CD4-positive, alpha-beta T cell treated with Interferon gamma for 1 hour (primary cell): ENCODE measurements around the gene KIF26B.

ENCODE experiments used
- DNase-seq: peaks from one replicate; pipeline ENCODE4 v3.0.0-alpha.2; 2020

Gene KIF26B

DNA sequence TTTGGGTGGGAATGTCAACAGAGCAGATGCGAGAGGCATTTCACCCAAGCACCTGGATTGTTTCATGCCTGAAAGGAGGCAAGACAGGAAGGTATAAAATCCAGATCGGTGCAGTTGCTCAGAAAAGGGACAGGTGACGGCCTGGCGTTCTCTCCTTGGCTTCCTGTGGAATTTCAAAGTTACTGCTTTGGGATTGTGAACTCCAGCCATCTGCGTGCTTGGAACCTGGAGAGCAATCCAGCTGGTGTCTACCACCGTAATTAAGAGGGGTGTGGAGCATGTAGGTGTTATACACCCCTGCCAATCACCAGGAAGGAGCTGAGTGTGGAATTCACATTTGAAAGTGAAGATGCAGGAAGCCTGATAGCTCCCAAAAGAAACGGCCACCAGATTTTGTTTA lies 286.1 kb downstream of the KIF26B start:
- no peak for DNase-seq

DNA sequence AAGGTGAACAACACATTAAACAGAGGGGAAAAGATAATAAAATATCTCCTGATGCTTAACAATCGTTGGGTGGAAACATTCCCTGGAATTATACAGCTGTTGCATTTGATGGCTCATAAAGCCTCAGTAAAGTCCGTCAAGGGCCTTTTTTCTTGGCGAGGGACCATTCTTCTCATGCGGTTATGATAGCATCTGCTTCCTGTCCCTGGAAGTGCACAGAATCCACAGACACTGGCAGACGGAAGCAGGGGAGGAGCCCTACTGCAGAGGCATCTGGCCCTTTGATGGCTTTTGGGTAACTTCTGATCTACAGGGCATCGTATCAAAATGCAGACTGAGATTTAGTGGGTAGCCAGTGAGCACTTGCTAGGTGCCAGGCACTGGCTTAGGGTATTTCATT lies 286.9 kb downstream of the KIF26B start:
- DNase-seq: no peak

DNA sequence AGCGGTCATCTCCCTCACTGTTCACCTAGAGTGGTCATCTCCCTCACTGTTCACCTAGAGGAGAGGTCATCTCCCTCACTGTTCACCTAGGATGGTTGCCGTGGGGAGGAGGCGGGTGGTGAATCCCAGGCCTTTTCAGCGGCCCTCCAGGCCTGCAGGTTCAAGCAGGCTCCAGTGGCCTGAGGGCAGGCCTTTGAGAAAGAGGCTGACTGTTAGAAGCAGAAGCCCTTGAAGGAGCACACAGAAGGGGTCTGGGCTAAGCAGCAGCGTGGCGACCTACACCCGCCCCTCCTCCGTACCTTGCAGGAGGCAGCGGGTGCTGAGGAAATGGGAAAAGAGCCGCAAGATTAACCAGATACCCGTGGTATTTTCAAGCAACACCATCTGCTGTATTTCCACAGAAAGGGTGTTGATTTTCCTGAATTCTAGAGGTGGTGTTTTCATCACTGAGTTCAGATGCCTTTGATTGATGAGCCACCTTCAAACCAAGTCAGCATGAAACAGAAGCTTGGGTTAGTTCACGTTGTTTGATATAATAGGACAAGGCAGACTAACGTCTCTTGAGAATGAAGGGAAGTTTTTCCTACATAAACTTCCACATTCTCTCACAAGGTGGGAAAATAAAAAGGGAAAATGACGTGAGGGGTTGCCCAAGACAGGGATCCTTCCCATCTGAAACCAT lies 289.5 kb downstream of the KIF26B start:
- DNase-seq: no peak

DNA sequence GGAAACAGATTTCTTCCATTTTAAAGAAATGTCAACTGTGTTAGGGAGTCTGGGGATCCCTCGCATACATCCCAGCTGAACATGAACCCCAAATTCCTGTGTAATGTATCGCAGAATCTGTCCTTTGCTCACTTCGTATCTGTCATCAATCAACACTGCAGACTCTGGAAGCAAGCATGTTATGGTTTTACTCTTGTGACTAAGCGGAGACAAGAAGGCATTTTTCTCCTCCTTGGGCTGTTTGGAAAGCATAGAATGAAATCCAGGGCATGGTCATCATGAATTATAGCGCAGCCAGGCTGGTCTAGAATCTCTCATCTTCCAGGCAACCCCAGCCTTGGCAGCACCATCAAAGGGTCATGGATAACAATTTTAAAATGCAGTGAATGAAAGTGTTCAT lies 290.2 kb downstream of the KIF26B start:
- no peak for DNase-seq

DNA sequence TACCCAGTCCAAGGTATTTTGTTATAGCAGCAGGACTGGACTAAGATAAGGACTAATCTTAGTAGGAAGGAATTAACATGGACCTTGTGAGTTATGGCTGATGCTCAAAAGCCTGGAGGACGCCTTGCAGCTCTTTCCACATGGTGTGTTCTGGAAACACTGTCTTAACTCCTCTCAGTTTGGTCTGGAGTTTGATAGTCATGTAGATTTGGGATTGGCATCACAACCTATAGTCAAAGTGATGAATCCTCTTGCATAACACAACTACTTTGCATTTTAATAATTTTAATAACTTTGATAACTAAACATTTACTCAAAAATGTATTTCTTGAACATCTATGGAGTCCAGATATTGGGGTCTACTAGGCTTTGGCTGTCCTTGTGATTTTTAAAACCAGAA lies 293.7 kb downstream of the KIF26B start:
- DNase-seq: no peak

DNA sequence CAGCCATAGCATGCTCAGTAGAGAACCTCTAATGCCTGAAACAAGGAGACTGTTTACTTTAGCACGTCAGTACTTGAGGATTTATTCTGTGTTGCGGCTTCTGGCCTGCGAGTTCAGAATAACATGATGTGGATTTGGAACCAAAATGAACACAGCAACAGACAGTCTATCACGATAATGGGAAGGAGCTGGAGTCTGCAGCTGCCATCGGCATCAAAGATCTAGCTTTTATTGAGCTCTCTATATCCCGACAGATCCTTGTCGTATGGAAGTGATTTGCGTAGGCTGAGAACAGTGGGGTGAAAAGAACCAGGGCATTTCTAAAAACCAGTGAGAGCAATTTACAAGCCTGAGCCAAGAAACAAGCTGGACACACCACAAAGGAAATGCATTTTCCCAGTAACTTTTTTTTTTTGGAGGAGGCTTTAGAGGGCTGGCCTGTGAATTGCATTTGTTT lies 294.2 kb downstream of the KIF26B start:
- DNase-seq: no peak

DNA sequence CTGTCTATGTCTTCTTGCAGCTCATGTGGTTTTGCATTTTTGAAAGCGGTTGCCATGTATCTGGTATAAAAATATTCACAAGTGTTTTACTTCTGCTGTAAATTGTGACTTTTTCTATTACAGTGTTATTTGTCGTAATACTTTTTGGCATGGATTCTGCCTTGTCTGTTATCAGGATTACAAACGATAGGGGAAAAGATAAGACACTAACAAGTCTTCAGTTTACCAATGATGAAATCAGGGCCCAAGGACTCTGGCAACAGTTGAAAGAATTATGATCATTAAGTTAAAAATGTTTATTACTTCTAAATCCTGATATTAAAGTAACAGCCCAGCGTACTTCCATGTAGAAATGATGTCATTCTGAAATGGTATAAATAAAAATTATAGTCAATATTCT lies 298.8 kb downstream of the KIF26B start:
- no peak for DNase-seq

DNA sequence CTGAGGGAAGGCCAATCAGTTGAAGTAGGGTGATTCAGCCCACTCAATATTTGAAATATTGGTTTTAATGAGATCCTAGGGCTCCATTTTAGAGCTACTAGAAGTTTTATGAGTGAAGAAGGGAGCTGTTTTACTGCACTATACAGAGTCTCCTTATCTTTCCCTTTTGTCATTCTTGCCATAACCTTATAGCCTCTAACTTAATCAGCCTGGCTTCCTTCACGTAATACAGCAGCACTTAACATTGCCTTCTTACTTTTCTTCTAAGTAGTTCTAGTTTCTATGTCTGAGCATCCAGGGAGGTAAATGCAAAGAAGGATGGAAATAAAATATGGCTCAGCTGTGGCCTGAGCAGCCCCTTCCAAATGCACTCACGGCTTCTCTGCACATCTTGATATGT lies 299.3 kb downstream of the KIF26B start:
- no peak for DNase-seq

DNA sequence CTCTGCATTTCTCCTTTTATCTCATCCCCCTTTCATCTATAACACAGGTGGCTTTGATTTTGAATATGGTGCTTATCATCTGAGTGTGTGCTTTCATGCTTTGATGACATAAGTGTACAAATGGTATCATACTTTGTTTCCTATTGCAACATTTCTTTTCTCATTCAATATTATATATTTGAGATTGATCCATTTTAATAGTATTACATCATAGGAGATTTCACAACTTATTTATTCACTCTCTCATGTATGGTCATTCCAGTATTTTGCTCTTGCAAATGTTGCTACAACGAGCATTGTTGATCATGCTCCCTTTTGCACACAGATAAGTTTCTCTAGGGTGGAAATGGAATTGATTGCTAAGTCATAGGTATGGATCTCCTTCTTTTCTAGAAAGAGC lies 302.8 kb downstream of the KIF26B start:
- no peak for DNase-seq

DNA sequence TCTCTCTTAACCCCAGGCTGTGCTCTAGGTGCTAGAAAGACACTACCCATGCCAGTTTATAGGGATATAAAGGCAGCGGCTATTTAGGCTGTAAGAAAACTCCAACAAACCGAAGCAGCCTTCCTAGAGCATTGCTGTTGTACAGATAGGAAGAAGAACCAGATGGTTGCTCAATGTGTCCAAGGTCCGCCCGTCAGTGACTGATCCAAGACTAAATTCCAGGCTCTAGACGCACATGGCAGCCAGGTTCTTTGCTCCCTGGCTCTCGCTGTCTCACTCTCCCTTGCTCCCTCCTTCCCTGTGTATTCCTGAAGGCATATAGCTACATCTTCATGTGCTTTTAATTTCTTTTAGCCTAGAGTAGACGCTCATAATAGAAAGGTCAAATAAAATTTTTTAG lies 303.4 kb downstream of the KIF26B start:
- DNase-seq: no peak

DNA sequence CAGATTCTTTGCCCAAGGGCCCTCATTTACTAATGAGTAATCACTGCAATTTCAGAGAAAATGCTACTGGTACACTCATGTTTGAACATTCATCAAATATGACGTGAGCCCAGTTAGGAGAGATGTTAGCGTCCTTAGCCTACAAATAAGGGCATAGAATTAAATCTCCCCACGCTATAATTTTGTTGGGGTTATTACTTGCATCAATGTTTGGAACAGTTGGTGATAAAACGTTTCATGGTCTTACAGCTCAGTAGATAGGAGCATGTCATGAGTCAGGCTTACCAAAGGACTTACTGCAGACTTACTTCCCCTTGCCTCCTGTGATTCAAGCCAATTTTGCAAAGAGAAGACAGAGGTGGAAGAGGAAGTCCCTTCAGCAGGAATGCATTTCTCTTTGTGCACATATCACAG lies 304.0 kb downstream of the KIF26B start:
- no peak for DNase-seq

DNA sequence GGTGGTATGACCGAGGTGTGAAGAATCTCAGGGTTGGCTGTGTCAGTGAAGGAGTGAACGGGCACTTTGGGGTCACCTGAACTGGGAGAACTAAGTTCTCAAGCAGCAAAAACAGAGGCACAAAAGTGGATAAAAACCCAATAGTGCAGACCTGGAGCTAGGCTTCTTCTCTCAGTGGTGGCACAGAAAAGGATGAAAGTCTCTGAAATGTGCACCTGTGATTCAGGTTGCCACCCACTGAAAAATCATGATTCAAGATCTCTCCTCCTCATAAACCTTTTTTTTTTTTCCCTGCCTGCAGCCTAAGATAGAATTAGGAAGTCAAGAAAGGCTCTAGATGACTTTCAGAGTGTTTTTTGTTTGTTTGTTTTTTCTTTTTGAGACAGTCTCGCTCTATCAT lies 304.8 kb downstream of the KIF26B start:
- no peak for DNase-seq

DNA sequence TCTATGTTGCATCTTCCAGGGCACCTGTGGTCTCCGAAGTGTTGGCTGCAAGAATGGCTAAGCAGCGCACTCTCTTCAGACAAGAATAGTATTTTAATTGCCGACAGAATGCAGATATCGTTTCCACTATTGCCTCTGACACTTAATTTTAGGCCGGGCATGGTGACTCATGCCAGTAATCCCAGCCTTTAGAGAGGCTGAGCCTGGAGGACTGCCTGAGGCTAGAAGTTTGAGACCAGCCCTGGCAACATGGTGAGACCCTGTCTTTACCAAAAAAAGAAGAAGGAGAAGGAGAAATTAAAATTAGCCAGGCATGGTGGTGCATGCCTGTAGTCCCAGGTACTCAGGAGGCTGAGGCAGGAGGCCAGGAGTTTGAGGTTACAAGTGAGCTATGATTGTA lies 306.9 kb downstream of the KIF26B start:
- DNase-seq: no peak

DNA sequence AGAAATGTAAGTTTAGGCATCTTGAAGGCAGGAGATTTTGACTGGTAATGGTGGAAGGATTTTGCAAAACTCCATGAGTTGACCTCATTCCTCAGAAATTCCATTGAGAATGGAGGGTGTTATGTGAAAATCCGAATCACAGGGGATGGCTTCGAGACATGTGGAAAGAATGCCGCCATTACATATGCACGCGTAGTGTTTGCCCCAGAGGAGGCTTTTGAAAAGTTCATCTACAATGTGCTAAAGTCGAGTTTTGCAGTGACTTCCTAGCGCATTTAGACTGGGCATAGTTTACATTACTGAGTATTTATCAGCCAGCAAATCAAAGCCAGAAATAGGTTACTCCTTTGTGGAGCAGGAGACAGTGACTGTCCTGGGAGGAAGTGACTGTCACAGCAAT lies 307.4 kb downstream of the KIF26B start:
- no peak for DNase-seq

DNA sequence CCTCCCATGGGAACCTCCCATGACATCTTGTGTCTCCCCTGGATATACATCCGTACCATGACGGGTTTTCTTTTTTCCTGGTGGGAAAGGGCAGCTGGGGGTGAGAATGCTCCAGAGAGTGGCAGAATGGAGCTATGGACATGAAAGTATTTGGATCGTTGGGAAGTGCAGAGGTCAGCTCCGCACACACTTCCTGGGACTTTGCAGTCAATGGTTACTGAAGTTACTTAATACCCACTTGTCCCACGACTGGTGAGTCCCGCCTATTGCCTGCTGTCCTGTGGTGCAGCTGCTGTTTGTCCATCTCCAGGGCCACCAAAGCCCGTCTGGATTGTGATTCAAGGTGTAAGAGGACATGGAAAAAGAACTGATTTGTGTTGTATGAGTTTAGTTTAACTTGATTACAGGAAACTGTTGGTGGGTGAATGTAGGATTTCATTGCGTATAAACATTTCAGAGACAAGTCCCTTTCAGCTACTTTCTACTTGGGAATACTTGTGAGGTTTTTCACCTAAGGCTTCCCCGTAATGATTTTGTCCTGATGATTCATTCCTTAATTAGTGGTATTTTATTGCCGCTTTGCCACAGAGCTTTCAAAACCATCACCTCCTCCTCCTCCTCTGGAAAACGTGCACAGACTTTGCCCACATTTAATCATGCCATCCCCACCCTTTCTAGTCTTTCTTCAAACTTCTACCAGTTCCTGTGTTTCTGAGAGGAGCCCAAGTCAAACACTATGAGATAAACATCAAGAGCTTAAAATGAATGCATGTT lies 308.8 kb downstream of the KIF26B start:
- no peak for DNase-seq

DNA sequence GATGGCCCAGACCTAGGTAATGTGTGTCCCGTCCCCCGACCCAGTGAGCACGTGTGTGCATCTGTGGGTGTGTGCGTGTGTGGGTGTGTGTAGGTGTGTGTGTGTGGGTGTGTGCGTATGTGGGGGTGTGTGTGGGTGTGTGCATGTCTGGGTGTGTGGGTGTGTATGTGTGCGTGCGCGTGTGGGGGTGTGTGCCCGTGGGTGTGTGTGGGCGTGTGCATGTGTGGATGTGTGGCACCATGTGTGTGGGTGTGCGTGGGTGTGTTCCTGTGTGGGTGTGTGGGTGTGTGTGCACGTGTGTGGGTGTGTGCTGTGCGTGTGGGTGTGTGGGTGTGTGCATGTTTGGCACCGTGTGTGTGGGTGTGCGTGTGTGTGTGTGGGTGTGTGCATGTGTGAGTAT lies 309.5 kb downstream of the KIF26B start:
- no peak for DNase-seq

DNA sequence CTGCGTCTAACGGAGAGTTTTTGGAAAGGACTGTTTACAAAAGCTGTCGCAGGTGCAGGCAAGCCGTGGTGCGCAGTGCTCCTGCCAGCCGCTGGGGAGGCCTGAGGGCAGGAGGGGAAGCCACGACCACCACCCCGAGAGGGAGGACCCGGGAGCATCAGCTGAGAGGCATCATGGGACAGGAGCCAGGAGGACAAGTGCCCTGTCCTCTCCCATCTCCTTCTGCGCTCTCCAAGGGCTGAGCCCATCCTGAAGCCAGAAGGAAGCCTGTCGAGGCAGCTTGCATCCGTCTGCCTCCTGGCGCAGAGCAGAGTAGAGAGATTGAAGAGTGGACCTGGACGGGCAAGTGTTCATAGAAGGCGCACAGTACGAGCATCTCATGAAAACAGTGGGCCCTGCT lies 310.9 kb downstream of the KIF26B start:
- DNase-seq: no peak

DNA sequence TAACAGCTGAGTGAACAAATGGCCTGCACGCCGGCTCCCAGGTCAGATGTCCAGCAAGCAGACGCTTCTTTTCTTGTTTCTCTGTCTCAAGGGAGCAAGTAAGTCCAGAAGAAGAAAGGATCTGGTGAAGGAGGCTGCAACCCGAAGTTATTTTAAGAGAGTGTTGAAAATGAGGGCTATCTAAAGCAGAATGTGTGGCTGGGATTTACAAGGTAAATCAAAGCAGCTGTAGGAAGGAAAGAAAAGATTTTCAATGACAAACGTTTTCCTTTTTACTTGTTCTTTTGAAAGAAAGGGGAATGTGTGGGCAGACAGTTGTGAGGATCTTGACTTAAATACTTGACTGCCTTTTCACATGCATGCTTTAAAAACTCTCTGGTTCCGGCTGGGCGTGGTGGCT lies 311.5 kb downstream of the KIF26B start:
- no peak for DNase-seq

DNA sequence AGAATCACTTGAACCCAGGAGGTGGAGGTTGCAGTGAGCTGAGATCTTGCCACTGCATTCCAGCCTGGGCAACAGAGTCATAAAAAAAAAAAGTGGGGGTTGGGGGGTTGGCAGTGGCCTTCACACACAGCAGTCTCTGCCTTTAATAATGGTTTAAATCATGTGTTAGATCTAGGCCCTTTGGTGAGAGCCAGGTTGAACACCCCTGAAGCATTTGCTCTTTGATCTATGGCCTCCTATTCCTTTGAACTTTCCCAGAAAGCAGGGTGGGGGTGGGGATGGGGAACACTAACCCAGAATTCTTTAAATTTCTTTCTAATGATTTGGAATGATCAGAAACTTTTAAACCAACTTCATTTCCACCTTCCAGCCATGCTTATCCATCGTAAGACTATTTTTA lies 313.0 kb downstream of the KIF26B start:
- no peak for DNase-seq

DNA sequence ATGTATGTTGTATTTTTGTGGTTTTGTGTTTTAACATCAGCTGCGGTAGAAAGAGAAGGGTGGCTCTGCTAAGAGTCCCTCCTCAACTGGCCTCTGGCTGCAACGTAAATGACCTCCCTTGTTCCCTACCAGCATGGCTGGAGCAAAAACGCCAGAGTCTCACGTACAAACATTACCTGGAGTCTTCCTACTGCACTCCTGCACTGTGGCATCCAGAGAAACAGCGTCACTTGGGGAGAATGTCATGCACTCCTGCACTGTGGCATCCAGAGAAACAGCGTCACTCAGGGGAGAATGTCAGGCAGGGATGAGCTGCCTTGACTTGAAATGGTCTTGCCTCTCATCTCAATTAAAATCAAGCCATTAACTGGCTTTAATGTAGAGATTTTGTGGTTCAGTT lies 314.2 kb downstream of the KIF26B start:
- no peak for DNase-seq

DNA sequence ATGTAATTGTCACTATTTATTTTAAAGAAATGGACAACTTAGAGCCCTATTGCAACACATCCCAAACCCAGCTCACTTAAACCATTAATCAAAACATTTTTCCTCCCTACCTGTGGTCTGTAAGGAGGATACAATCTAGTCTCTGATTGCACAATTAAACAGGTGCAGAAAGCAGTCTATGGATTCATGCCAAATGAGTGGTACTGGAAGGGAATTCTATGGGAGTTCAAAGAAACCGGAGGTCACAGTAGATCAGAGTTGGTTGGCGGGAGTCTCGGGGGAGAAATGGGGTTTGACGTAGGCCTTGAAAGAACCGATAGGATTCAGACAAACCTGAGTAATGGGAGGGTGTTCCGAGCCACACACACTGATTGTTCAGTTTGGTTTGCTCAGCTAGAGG lies 314.9 kb downstream of the KIF26B start:
- DNase-seq: no peak

DNA sequence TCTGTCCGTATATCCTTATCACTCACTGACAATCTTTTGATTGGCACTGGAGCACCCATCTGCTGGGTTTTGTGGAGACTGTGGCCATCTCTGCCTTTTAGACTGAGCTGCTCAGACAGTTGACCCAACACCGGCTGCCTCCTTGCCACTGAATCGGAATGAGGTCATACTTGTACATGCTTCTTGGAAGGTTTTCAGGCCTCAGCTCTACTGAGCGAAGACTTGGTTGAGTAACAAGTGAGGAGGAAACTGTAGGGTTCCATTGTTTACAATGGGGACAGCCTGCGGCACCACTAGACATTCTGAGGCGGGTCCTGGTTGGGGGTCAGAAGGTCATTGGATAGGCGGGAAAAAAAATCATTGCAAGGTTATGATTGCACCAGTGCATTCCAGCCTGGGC lies 320.3 kb downstream of the KIF26B start:
- no peak for DNase-seq

DNA sequence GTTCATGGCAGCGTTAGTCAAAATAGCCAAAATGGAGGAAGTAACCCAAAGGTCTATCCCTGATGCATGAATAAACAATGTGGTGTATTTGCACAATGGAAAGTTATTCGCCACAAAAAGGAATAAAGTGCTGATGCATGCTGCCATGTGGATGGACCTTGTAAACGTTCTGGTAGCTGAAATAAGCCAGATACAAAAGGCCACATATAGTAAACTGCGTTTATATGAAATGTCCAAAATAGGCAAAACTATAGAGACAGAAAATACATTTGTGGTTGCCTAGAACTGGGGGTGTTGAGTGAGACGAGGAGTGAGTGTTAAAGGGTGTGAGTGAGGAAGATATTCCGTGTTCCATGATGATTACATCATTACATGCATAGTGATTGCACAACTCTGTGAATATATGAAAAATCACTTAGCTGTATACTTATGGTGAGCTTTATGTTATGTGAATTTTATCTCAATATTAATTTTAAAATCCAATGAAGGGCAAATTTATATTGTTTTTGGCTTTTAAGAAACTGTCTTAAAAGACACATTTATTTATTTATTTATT lies 321.3 kb downstream of the KIF26B start:
- no peak for DNase-seq

DNA sequence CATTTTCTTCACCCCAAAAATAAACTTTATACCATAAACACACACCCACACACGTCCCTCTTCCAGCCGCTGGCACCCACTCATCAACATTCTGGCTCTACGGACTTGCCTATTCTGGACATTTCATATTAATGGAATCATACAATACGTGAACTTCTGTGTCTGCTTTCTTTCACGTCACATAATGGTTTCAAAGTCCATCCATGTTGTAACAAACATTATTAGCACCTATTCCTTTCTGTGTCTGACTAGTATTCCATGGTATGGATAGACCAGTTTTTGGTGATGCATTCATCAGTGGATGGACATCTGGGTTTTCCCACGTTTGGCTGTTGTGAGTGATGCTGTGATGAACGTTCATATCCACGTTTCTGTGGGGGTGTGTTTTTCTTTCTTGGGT lies 323.2 kb downstream of the KIF26B start:
- no peak for DNase-seq
